Measurements from ENCODE around the gene FBXW8.

Gene FBXW8

DNA sequence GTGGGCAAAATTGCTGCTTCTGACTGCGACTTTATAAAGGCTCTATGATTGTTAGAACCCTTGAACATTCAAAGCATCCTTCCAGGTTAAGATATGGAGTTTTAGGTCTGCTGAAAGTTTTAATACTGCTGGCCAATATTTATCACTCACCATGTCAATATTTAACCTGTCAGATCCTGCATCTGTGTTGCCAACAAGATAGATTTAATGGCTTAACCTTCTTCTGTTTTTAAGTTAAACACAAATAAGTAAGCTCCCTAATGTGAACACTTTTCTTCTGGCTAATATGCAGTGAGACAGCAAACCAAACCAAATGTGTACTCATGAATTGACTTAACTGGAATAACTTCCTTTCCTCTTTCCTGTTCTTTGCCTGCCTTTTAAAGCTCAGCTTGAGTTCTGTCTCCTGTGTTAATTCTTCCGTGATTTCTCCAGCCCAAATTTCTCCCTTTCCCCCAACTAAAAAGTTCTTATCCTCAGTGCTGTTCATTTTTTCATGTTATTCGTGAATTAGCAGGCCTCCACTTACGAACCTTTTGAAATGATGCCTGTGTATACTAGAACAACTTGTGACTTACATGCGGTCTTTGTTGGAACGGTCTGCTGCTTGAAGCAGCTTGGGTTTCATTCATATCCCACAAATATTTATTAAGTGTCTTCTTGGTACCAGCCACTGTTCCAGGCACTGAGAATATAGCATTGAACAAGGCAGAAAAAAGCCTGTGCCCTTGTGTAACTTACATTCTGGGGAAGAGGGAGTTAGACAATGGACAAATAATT lies 9.1 kb downstream of the FBXW8 start:
- no peak overlapping the region for H3K9ac ChIP-seq (ENCODE audit: low read length)
- no CpG with 5 or more reads among the region's 6 CpGs for WGBS (ENCODE audit: extremely low coverage, insufficient coverage, insufficient read length)
- no peak overlapping the region for H3K4ac ChIP-seq (ENCODE audit: low read depth, low read length)
- no peak for DNase-seq
- H3K79me2 ChIP-seq (ENCODE audit: control insufficient read depth, insufficient read depth, low read length, poor library complexity) = no peaks in the 10 kb centered on the region
- no peak overlapping the region for H2AK5ac ChIP-seq (ENCODE audit: low read length)
- H3K79me1 ChIP-seq (ENCODE audit: low read length) = peaks cover 2% of the 10 kb centered on the region
- H3K18ac ChIP-seq (ENCODE audit: low read length) = no peak overlapping the region
- H3K4me2 ChIP-seq (ENCODE audit: low read length) = no peak overlapping the region
- peaks cover 5 to 11% of the 10 kb centered on the region in 2 experiments for H3K4me1 ChIP-seq (ENCODE audit: control insufficient read depth in 1 of 2, insufficient read depth in 2 of 2, low read length in 2 of 2)
- no peak overlapping the region for H4K8ac ChIP-seq (ENCODE audit: low read depth, low read length)
- no peak overlapping the region for H3K23ac ChIP-seq (ENCODE audit: low read length)
- no peak overlapping the region for H4K12ac ChIP-seq (ENCODE audit: low read depth, low read length)
- H3K27ac ChIP-seq (ENCODE audit: low read depth, low read length) = no peak overlapping the region
- H3K4me3 ChIP-seq (ENCODE audit: low read depth, low read length) = no peak overlapping the region
- no peak overlapping the region for H3K14ac ChIP-seq (ENCODE audit: low read length)
- no peaks in the 10 kb centered on the region for H3K27me3 ChIP-seq (ENCODE audit: insufficient read depth, low read length)
- H2BK12ac ChIP-seq (ENCODE audit: low read length) = no peak overlapping the region
- H4K91ac ChIP-seq (ENCODE audit: low read depth, low read length) = no peak overlapping the region
- no peak overlapping the region for H2BK120ac ChIP-seq (ENCODE audit: insufficient read depth, low read length, poor library complexity)
- H2AFZ ChIP-seq (ENCODE audit: insufficient read depth, low read length, poor library complexity) = no peak overlapping the region
- peaks cover 1% of the 10 kb centered on the region for H3K9me3 ChIP-seq (ENCODE audit: insufficient read depth, low read depth, low read length)
- no peak overlapping the region for H2BK5ac ChIP-seq (ENCODE audit: low read depth, low read length, poor library complexity)
- H3K36me3 ChIP-seq (ENCODE audit: control insufficient read depth in 1 of 2, insufficient read depth in 2 of 2, low read length in 2 of 2) = peaks cover 0 to 2% of the 10 kb centered on the region in 2 experiments

DNA sequence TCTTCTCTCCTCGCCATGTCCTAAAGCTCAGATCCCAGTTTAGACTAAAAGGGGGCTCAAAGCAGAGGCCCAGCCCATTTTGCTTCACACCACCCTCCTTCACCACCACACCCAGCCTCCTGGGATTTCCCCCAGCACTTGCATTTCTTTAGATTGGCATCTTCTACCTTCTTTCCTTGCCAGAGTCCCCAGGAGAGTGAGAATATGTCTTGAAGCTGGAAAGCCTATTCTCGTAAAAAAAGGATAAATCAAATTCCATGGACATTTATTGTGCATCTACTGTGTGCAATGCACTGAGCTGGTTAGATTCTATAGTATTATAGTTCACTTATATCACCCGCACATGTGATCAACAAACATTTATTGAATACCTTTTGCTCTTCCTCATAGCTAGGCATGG lies 10.2 kb downstream of the FBXW8 start:
- WGBS (ENCODE audit: extremely low coverage, insufficient coverage, insufficient read length) = no CpG with 5 or more reads among the region's 3 CpGs
- Histone ChIP-seq H3K23ac (ENCODE audit: low read length) (no peak overlapping the region), H3K36me3 (ENCODE audit: control insufficient read depth in 1 of 2, insufficient read depth in 2 of 2, low read length in 2 of 2) (no peaks in the 10 kb centered on the region), H3K4me2 (ENCODE audit: low read length) (no peak overlapping the region), H3K18ac (ENCODE audit: low read length) (no peak overlapping the region), H2BK12ac (ENCODE audit: low read length) (no peak overlapping the region), H4K91ac (ENCODE audit: low read depth, low read length) (no peak overlapping the region), H2BK120ac (ENCODE audit: insufficient read depth, low read length, poor library complexity) (no peak overlapping the region), H3K4me3 (ENCODE audit: low read depth, low read length) (no peak overlapping the region), H3K79me2 (ENCODE audit: control insufficient read depth, insufficient read depth, low read length, poor library complexity) (no peaks in the 10 kb centered on the region), H2BK5ac (ENCODE audit: low read depth, low read length, poor library complexity) (no peak overlapping the region), H3K4ac (ENCODE audit: low read depth, low read length) (no peak overlapping the region), H4K8ac (ENCODE audit: low read depth, low read length) (no peak overlapping the region), H2AK5ac (ENCODE audit: low read length) (no peak overlapping the region), H3K79me1 (ENCODE audit: low read length) (no peaks in the 10 kb centered on the region), H3K27me3 (ENCODE audit: insufficient read depth, low read length) (no peaks in the 10 kb centered on the region), H3K4me1 (ENCODE audit: control insufficient read depth in 1 of 2, insufficient read depth in 2 of 2, low read length in 2 of 2) (peaks cover 5 to 12% of the 10 kb centered on the region in 2 experiments), H3K27ac (ENCODE audit: low read depth, low read length) (no peak overlapping the region), H4K12ac (ENCODE audit: low read depth, low read length) (no peak overlapping the region), H3K9ac (ENCODE audit: low read length) (no peak overlapping the region), H2AFZ (ENCODE audit: insufficient read depth, low read length, poor library complexity) (no peak overlapping the region), H3K9me3 (ENCODE audit: insufficient read depth, low read depth, low read length) (no peaks in the 10 kb centered on the region), H3K14ac (ENCODE audit: low read length) (no peak overlapping the region)
- no peak for DNase-seq

DNA sequence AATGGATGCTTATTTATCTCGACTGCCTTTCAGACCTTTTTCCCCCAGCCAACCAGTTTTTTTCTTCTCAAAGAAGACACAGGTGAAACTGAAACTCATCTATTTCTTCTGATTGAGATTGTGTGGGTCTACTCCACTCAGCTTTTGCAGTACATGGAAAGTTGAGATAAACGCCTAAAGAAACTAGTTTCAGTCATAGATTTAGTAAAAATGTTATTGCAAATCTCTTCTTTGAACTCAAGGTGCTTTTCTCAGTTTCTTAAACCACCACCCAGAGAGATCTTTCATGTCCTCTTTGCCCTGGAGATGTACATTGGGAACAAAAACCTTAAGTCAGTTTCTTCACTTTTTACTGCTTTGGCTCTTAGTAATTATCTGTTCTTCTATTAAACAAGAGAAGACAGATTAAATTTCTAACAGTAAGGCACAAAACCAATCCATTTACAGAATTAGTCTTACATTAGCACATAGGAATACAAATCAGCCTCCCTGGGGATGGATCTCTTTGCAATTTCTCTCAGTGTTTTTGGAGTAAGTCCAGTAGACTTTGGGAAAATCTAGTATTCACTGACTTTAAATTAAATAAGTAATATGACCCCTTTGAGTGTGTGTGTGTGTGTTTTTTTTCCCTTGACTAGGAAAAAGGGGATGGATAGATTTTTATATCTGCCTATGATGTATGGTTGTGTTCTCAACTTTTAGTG lies 11.6 kb downstream of the FBXW8 start:
- Histone ChIP-seq H3K14ac (ENCODE audit: low read length) (no peak overlapping the region), H4K12ac (ENCODE audit: low read depth, low read length) (no peak overlapping the region), H2BK5ac (ENCODE audit: low read depth, low read length, poor library complexity) (no peak overlapping the region), H2AFZ (ENCODE audit: insufficient read depth, low read length, poor library complexity) (no peak overlapping the region), H3K27ac (ENCODE audit: low read depth, low read length) (no peak overlapping the region), H3K18ac (ENCODE audit: low read length) (no peak overlapping the region), H4K8ac (ENCODE audit: low read depth, low read length) (no peak overlapping the region), H3K4me3 (ENCODE audit: low read depth, low read length) (no peak overlapping the region), H3K4ac (ENCODE audit: low read depth, low read length) (no peak overlapping the region), H3K9ac (ENCODE audit: low read length) (no peak overlapping the region), H3K4me2 (ENCODE audit: low read length) (no peak overlapping the region), H3K9me3 (ENCODE audit: insufficient read depth, low read depth, low read length) (no peaks in the 10 kb centered on the region), H4K91ac (ENCODE audit: low read depth, low read length) (no peak overlapping the region), H3K27me3 (ENCODE audit: insufficient read depth, low read length) (no peaks in the 10 kb centered on the region), H2AK5ac (ENCODE audit: low read length) (no peak overlapping the region), H2BK120ac (ENCODE audit: insufficient read depth, low read length, poor library complexity) (no peak overlapping the region), H3K23ac (ENCODE audit: low read length) (no peak overlapping the region), H3K4me1 (ENCODE audit: control insufficient read depth in 1 of 2, insufficient read depth in 2 of 2, low read length in 2 of 2) (peaks cover 0 to 4% of the 10 kb centered on the region in 2 experiments), H3K79me1 (ENCODE audit: low read length) (no peaks in the 10 kb centered on the region), H3K36me3 (ENCODE audit: control insufficient read depth in 1 of 2, insufficient read depth in 2 of 2, low read length in 2 of 2) (no peaks in the 10 kb centered on the region), H2BK12ac (ENCODE audit: low read length) (no peak overlapping the region), H3K79me2 (ENCODE audit: control insufficient read depth, insufficient read depth, low read length, poor library complexity) (no peaks in the 10 kb centered on the region)
- no peak for DNase-seq
- WGBS (ENCODE audit: extremely low coverage, insufficient coverage, insufficient read length) = no CpG with 5 or more reads among the region's 2 CpGs

DNA sequence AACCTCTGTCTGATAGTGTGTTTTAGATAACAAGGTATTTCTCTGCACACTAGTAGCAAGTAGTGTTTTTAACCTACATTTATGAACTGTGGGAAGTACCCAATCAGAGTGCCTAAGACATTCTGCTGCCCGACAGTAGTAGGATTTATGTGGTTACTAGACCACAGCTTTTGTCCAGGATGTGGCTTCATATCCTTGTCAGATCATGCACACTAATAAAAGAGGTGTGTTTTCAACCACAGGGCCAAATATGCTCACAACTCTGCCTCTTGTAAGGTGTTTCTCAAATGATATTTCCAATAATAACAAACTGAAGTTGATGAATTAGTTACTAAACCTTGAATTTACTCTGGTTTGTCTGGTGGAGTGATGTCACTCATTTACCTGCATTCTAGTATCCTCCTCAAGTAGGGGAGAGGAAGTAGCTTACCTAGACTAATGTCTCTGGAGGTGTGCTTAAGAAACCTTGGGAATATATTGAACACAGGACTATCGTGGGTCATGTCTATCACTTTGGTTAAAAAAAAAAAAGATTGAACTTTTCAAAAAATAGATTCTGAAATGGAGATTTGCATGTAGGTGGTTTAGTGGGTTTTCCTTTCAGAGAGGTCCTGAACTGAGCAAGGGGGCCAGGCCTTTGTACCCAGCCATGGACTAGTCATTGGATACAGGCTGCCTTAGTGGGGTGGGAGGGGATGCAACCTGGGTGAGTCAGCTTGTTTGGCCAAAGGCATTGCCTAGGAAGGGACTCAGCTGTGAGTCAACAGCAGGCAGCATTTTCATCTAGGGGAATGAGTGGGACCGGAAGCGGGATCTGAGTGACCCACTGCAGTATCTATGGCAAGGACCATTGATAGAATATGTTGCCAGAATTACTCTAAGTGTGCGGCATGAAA lies 14.1 kb downstream of the FBXW8 start:
- H3K4me3 ChIP-seq (ENCODE audit: low read depth, low read length) = no peak overlapping the region
- H2BK5ac ChIP-seq (ENCODE audit: low read depth, low read length, poor library complexity) = no peak overlapping the region
- no peaks in the 10 kb centered on the region for H3K79me1 ChIP-seq (ENCODE audit: low read length)
- H3K9me3 ChIP-seq (ENCODE audit: insufficient read depth, low read depth, low read length) = no peaks in the 10 kb centered on the region
- no peak overlapping the region for H3K23ac ChIP-seq (ENCODE audit: low read length)
- no peak overlapping the region for H3K4me2 ChIP-seq (ENCODE audit: low read length)
- H4K8ac ChIP-seq (ENCODE audit: low read depth, low read length) = no peak overlapping the region
- H3K36me3 ChIP-seq (ENCODE audit: control insufficient read depth in 1 of 2, insufficient read depth in 2 of 2, low read length in 2 of 2) = peaks cover 2 to 8% of the 10 kb centered on the region in 2 experiments
- H3K4ac ChIP-seq (ENCODE audit: low read depth, low read length) = no peak overlapping the region
- peak; percentile 45 to 56 for DNase-seq
- H3K27ac ChIP-seq (ENCODE audit: low read depth, low read length) = no peak overlapping the region
- H3K18ac ChIP-seq (ENCODE audit: low read length) = no peak overlapping the region
- H3K79me2 ChIP-seq (ENCODE audit: control insufficient read depth, insufficient read depth, low read length, poor library complexity) = no peaks in the 10 kb centered on the region
- H2BK12ac ChIP-seq (ENCODE audit: low read length) = no peak overlapping the region
- no peak overlapping the region for H4K91ac ChIP-seq (ENCODE audit: low read depth, low read length)
- no peak overlapping the region for H2AFZ ChIP-seq (ENCODE audit: insufficient read depth, low read length, poor library complexity)
- H3K14ac ChIP-seq (ENCODE audit: low read length) = no peak overlapping the region
- no CpG with 5 or more reads among the region's 5 CpGs for WGBS (ENCODE audit: extremely low coverage, insufficient coverage, insufficient read length)
- H2AK5ac ChIP-seq (ENCODE audit: low read length) = no peak overlapping the region
- no peak overlapping the region for H2BK120ac ChIP-seq (ENCODE audit: insufficient read depth, low read length, poor library complexity)
- peaks cover 0 to 4% of the 10 kb centered on the region in 2 experiments for H3K4me1 ChIP-seq (ENCODE audit: control insufficient read depth in 1 of 2, insufficient read depth in 2 of 2, low read length in 2 of 2)
- H3K27me3 ChIP-seq (ENCODE audit: insufficient read depth, low read length) = no peaks in the 10 kb centered on the region
- no peak overlapping the region for H3K9ac ChIP-seq (ENCODE audit: low read length)
- H4K12ac ChIP-seq (ENCODE audit: low read depth, low read length) = no peak overlapping the region
